Tibial nerve (tissue), 4 donors: Measurements from ENCODE around the gene PRKAA2. TPM values are rescaled to one million over a fixed set of nuclear protein-coding genes. Genes with fewer than 3 reads are reported as not detected.
A peak's percentile ranks its signal among the peaks of the same experiment; 100 is the strongest.

Experiments
- DNase-seq, 2 donors: peaks; one replicate each; pipeline ENCODE4 v3.0.0-alpha.2; 2019; ENCODE audit warnings: low spot score in 2 of 2
- H3K27ac ChIP-seq, 4 donors: fragments of 200-600 bp; sonication (generic) in 3 of 4; one replicate each; pipeline ENCODE4 v1.5.1; 2017 to 2019; ENCODE audit warnings: mild to moderate bottlenecking in 1 of 4
- H3K27me3 ChIP-seq, 2 donors: fragments of 200-600 bp; sonication (generic) in 1 of 2; one replicate each; pipeline versions ENCODE4 v1.5.1 to v1.6.0; 2017 to 2019
- H3K36me3 ChIP-seq, 3 donors: fragments of 200-600 bp; sonication (generic); one replicate each; pipeline ENCODE4 v1.5.1; 2018 to 2019
- H3K4me1 ChIP-seq, 4 donors: fragments of 200-600 bp; sonication (generic) in 3 of 4; one replicate each; pipeline ENCODE4 v1.5.1; 2017 to 2019
- H3K4me3 ChIP-seq, 4 donors: fragments of 200-600 bp; sonication (generic) in 3 of 4; one replicate each; pipeline ENCODE4 v1.5.1; 2017 to 2019; ENCODE audit warnings: mild to moderate bottlenecking in 1 of 4, moderate library complexity in 1 of 4
- H3K9me3 ChIP-seq, 4 donors: fragments of 200-600 bp; sonication (generic) in 3 of 4; one replicate each; pipeline ENCODE4 v1.5.1; 2017 to 2019
- EP300 ChIP-seq, 2 donors: sonication (generic); formaldehyde crosslinking; IDR thresholded peaks; one replicate each; pipeline ENCODE4 v1.6.1; 2017; ENCODE audit warnings: antibody characterized with exemption in 2 of 2, mild to moderate bottlenecking in 1 of 2
- POLR2A ChIP-seq, 2 donors: fragments of 450-650 bp; IDR thresholded peaks; one replicate each; pipeline ENCODE4 v1.6.1; 2017; ENCODE audit warnings: antibody characterized with exemption in 2 of 2, mild to moderate bottlenecking in 2 of 2, moderate library complexity in 2 of 2
- whole genome bisulfite sequencing, 2 donors: methylation state at CpG; one replicate each; pipeline ENCODE4 v1.1.5; 2018; 5-methylcytosine and 5-hydroxymethylcytosine counted together
- total RNA-seq, 4 donors: library from RNA; depleted of rRNA; stranded (reverse); fragments of >200 nt; gene quantifications; one replicate each; pipeline ENCODE4 v1.1.0, GENCODE V29; 2016
- TF ChIP-seq, protein P1 (sequence below), 5 experiments: fragments of 200-600 bp in 3 of 5; fragments of 450-650 bp in 2 of 5; sonication (generic) in 3 of 5; IDR thresholded peaks; one replicate each; pipeline ENCODE4 v1.5.1; 2016 to 2019; ENCODE audit warnings: antibody characterized with exemption in 5 of 5, mild to moderate bottlenecking in 3 of 5, moderate library complexity in 2 of 5

Gene PRKAA2
- total RNA-seq, 4 donors from 2014 or later: 7.8 to 11.6 (median 10.2) TPM

GRCh38 chr1:56634981-56635380, 10.1 kb upstream of the PRKAA2 start:
- WGBS, 2 donors: 94% methylated on average over 3 of the region's 3 CpGs
- TF ChIP-seq POLR2A (IDR thresholded peaks at IDR 0.05) (no peak), EP300 (IDR thresholded peaks at IDR 0.05) (no peak)
- TF ChIP-seq, protein P1, sequence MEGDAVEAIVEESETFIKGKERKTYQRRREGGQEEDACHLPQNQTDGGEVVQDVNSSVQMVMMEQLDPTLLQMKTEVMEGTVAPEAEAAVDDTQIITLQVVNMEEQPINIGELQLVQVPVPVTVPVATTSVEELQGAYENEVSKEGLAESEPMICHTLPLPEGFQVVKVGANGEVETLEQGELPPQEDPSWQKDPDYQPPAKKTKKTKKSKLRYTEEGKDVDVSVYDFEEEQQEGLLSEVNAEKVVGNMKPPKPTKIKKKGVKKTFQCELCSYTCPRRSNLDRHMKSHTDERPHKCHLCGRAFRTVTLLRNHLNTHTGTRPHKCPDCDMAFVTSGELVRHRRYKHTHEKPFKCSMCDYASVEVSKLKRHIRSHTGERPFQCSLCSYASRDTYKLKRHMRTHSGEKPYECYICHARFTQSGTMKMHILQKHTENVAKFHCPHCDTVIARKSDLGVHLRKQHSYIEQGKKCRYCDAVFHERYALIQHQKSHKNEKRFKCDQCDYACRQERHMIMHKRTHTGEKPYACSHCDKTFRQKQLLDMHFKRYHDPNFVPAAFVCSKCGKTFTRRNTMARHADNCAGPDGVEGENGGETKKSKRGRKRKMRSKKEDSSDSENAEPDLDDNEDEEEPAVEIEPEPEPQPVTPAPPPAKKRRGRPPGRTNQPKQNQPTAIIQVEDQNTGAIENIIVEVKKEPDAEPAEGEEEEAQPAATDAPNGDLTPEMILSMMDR (IDR thresholded peaks at IDR 0.05): no peak
- DNase-seq: no peak

DNA sequence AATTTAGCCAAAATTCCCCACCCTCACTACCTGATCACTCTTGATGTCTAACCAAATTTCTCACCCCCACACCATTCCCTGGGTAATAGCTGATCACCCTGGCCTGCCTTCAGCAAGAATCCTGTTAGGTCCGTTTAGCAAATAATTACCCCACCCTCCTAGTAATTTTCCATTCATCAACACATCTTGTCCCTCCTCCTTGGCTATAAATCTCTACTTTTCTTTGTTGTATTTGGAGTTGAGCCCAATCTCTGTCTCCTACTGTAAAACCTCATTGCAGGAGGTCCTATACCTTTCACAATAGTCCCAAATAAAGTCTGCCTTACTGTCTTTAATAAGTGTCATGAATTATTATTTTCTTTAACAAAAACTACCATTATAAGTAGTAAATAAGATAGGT, 6.9 kb upstream of the PRKAA2 start:
- Histone ChIP-seq H3K4me1 (peaks cover 0 to 5% (median 0%) of the 10 kb centered on the region in 4 donors), H3K4me3 (no peak overlapping the region), H3K27me3 (no peaks in the 10 kb centered on the region), H3K27ac (no peak overlapping the region), H3K9me3 (no peaks in the 10 kb centered on the region), H3K36me3 (no peaks in the 10 kb centered on the region)
- 26 to 33% methylated on average over 1 of the region's 1 CpG for WGBS, 2 donors
- DNase-seq: no peak
- no peak for TF ChIP-seq EP300 (IDR thresholded peaks at IDR 0.05)
- no peak for TF ChIP-seq POLR2A (IDR thresholded peaks at IDR 0.05)
- TF ChIP-seq, protein P1 (IDR thresholded peaks at IDR 0.05): no peak

More at GRCh38 chr1:56634981-56635380, 10.1 kb upstream of the PRKAA2 start:
- Histone ChIP-seq H3K9me3 (no peaks in the 10 kb centered on the region), H3K36me3 (no peaks in the 10 kb centered on the region), H3K4me1 (peaks cover 0 to 5% (median 0%) of the 10 kb centered on the region in 4 donors), H3K4me3 (no peak overlapping the region), H3K27me3 (no peaks in the 10 kb centered on the region), H3K27ac (no peak overlapping the region)

- TF ChIP-seq EP300 (IDR thresholded peaks at IDR 0.05) (no peak), POLR2A (IDR thresholded peaks at IDR 0.05) (no peak)
- TF ChIP-seq, protein P1 (IDR thresholded peaks at IDR 0.05): no peak
- H3K27ac ChIP-seq: no peak overlapping the region
- H3K9me3 ChIP-seq: no peaks in the 10 kb centered on the region
- WGBS, 2 donors: 23 to 29% methylated on average over 2 of the region's 2 CpGs
- H3K36me3 ChIP-seq: no peaks in the 10 kb centered on the region
- DNase-seq: no peak
- peaks cover 0 to 8% (median 0%) of the 10 kb centered on the region in 4 donors for H3K4me1 ChIP-seq
- no peaks in the 10 kb centered on the region for H3K27me3 ChIP-seq
- H3K4me3 ChIP-seq: no peak overlapping the region
Observed at GRCh38 chr1:56639211-56639610, 5.9 kb upstream of the PRKAA2 start.

GRCh38 chr1:56643661-56644060, 1.5 kb upstream of the PRKAA2 start:
- TF ChIP-seq POLR2A (IDR thresholded peaks at IDR 0.05) (no peak), EP300 (IDR thresholded peaks at IDR 0.05) (no peak)
- TF ChIP-seq, protein P1 (IDR thresholded peaks at IDR 0.05): no peak
- H3K4me1 ChIP-seq: peaks cover 0 to 23% (median 1%) of the 10 kb centered on the region in 4 donors
- no peak for DNase-seq
- H3K27me3 ChIP-seq: no peaks in the 10 kb centered on the region
- no peak overlapping the region for H3K27ac ChIP-seq
- H3K36me3 ChIP-seq: no peaks in the 10 kb centered on the region
- H3K9me3 ChIP-seq: no peaks in the 10 kb centered on the region
- H3K4me3 ChIP-seq: no peak overlapping the region

DNA sequence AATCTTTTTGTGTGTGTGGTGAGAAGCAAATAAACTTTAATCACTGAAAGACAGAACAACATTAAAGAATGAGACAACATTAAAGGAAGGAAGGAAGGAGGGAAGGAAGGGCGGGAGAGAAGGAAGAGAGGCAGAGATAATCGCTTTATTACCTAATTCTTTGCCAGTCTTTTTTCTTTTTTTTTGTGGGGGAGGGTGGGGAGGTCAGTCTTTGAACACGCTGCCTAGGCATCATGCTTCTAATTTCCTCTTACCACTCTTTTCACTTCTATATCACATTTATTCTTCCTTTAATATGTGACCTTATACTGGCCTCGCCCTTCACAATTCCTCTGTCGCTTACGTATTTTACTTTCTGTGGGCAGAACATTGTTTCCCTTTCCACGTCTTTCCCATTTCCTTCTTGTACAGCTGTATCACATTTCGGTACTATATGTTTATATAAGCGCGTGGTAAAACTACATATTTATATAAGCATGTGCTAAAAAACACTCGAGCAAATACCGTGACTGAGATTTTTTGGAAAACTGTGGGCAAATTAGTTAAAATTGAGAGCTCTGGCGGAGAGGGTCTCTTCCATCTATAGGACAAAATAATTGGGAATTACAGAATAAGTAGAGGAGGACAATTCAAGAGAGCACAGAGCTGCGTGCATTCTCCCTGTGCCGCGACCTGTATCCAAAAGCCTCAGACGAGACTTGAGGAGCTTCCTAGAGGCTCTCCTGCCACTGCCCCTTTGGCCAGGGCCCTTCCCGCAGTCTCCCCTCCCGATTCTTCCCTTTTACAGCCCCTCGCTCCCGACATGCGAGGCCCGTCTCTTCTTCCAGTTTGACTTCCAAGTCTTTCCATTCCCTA, 823 bp upstream of the PRKAA2 start:
- H3K4me1 ChIP-seq: peaks cover 0 to 20% (median 1%) of the 10 kb centered on the region in 4 donors
- no peak for DNase-seq
- peak overlapping the region; percentile 43 to 86 (median 70) for H3K27ac ChIP-seq
- no peaks in the 10 kb centered on the region for H3K9me3 ChIP-seq
- no peaks in the 10 kb centered on the region for H3K27me3 ChIP-seq
- TF ChIP-seq POLR2A (IDR thresholded peaks at IDR 0.05) (no peak), EP300 (IDR thresholded peaks at IDR 0.05) (no peak)
- TF ChIP-seq, protein P1 (IDR thresholded peaks at IDR 0.05): no peak
- H3K36me3 ChIP-seq: no peaks in the 10 kb centered on the region
- peak overlapping the region; percentile 54 to 88 (median 82) for H3K4me3 ChIP-seq
- 14 to 22% methylated on average over 23 of the region's 23 CpGs for WGBS, 2 donors
